Chondrocyte (in vitro differentiated cells): ENCODE results near the gene RRAGB. TPM values are rescaled to one million over a fixed set of nuclear protein-coding genes. Genes with fewer than 3 reads are reported as not detected.

Experiments
- DNase-seq: peaks from one replicate; pipeline ENCODE4 v3.0.0; 2021; ENCODE audit warnings: mixed read lengths, low spot score
- H3K27ac Mint-ChIP-seq: one replicate; pipeline ENCODE4 v1.8.0; 2021; ENCODE audit warnings: mild to moderate bottlenecking, moderate library complexity, mixed read lengths; ENCODE audit not compliant: unreplicated experiment
- H3K27me3 Mint-ChIP-seq: 2 replicates; pipeline ENCODE4 v1.8.0; 2021; ENCODE audit warnings: low read depth, mixed read lengths
- H3K36me3 Mint-ChIP-seq: 2 replicates; pipeline ENCODE4 v1.8.0; 2021; ENCODE audit warnings: low read depth, mixed read lengths
- H3K4me1 Mint-ChIP-seq: 2 replicates; pipeline ENCODE4 v1.8.0; 2021; ENCODE audit warnings: low read depth, mild to moderate bottlenecking, mixed read lengths
- H3K4me3 Mint-ChIP-seq: one replicate; pipeline ENCODE4 v1.8.0; 2021; ENCODE audit warnings: mild to moderate bottlenecking, moderate library complexity, mixed read lengths; ENCODE audit not compliant: unreplicated experiment
- H3K9me3 Mint-ChIP-seq: 2 replicates; pipeline ENCODE4 v1.8.0; 2021; ENCODE audit warnings: low read depth, mixed read lengths
- CTCF ChIP-seq: fragments of 200-600 bp; sonication (generic); IDR thresholded peaks from 2 replicates; pipeline ENCODE4 v1.5.0; 2021; ENCODE audit warnings: antibody characterized with exemption, mild to moderate bottlenecking, moderate library complexity
- total RNA-seq: library from RNA; stranded (reverse); gene quantifications from 3 replicates; pipeline ENCODE4 v1.2.1, GENCODE V29; 2021

RRAGB gene
- total RNA-seq, 1 donor from 2014 or later, result 21.8 TPM

- H3K9me3 Mint-ChIP-seq, result peaks cover 24% of the 10 kb centered on the region
- no peak overlapping the region for H3K27ac Mint-ChIP-seq
- H3K4me3 Mint-ChIP-seq, result no peak overlapping the region
- peaks cover 16% of the 10 kb centered on the region for H3K4me1 Mint-ChIP-seq
- no peak for TF ChIP-seq CTCF
- H3K36me3 Mint-ChIP-seq, result peaks cover 2% of the 10 kb centered on the region
- DNase-seq, result no peak
- no peaks in the 10 kb centered on the region for H3K27me3 Mint-ChIP-seq
Observed at GRCh38 chrX:55787727-55788126, 70.2 kb downstream of the RRAGB start.

- no peaks in the 10 kb centered on the region for H3K4me1 Mint-ChIP-seq
- peaks cover 26% of the 10 kb centered on the region for H3K9me3 Mint-ChIP-seq
- H3K36me3 Mint-ChIP-seq, result peaks cover 2% of the 10 kb centered on the region
- no peak overlapping the region for H3K27ac Mint-ChIP-seq
- H3K4me3 Mint-ChIP-seq, result no peak overlapping the region
- no peak for TF ChIP-seq CTCF
- no peak for DNase-seq
- H3K27me3 Mint-ChIP-seq, result no peaks in the 10 kb centered on the region
Observed at GRCh38 chrX:55794405-55794804, 76.9 kb downstream of the RRAGB start.

GRCh38 chrX:55796496-55796895, 78.9 kb downstream of the RRAGB start:
- peaks cover 35% of the 10 kb centered on the region for H3K9me3 Mint-ChIP-seq
- H3K4me1 Mint-ChIP-seq, result no peaks in the 10 kb centered on the region
- peaks cover 2% of the 10 kb centered on the region for H3K36me3 Mint-ChIP-seq

GRCh38 chrX:55801811-55802210, 84.3 kb downstream of the RRAGB start:
- Mint-ChIP-seq H3K27me3 (no peaks in the 10 kb centered on the region), H3K4me1 (no peaks in the 10 kb centered on the region), H3K4me3 (no peak overlapping the region), H3K9me3 (peaks cover 19% of the 10 kb centered on the region), H3K27ac (no peak overlapping the region), H3K36me3 (no peaks in the 10 kb centered on the region)
- DNase-seq, result no peak
- TF ChIP-seq CTCF, result no peak

More at GRCh38 chrX:55796496-55796895, 78.9 kb downstream of the RRAGB start:
- TF ChIP-seq CTCF, result no peak
- DNase-seq, result no peak
- Mint-ChIP-seq H3K27ac (no peak overlapping the region), H3K27me3 (no peaks in the 10 kb centered on the region), H3K4me3 (no peak overlapping the region)

Other genes with a start within 250 kb of the RRAGB start
- gene USP51, start 227.9 kb upstream of the RRAGB start, total RNA-seq, result 1.0 to 2.0 TPM (median 1.1 TPM) in 3 replicates
- not detected in 3 replicates for gene FOXR2, start 94.3 kb upstream of the RRAGB start, total RNA-seq